Adrenal gland (tissue), 5 donors: Measurements from ENCODE around the gene ATM.

ENCODE experiments used
- CTCF ChIP-seq, 6 experiments: fragments of 450-650 bp in 4 of 6; fragments of 200-600 bp in 2 of 6; sonication (generic) in 1 of 6; IDR thresholded peaks; 1 replicate in 5 of 6; 2 replicates in 1 of 6; pipeline versions ENCODE4 v1.5.1 to v1.8.0; 2016 to 2021; ENCODE audit warnings: antibody characterized with exemption in 6 of 6, mild to moderate bottlenecking in 2 of 6, moderate library complexity in 1 of 6
- POLR2A ChIP-seq, 2 donors: fragments of 450-650 bp; IDR thresholded peaks; one replicate each; pipeline ENCODE4 v1.6.1; 2017; ENCODE audit warnings: antibody characterized with exemption in 2 of 2, mild to moderate bottlenecking in 2 of 2, moderate library complexity in 1 of 2
- donor health status: DM: no; HTN: no; CAD: no.

GRCh38 chr11:108246885-108247284 lies 24.0 kb downstream of the ATM start:
- TF ChIP-seq CTCF (IDR thresholded peaks at IDR 0.05) (no peak), POLR2A (IDR thresholded peaks at IDR 0.05) (no peak)
